Measurements from ENCODE around the gene SPTLC3. TPM values are rescaled to one million over a fixed set of nuclear protein-coding genes. Genes with fewer than 3 reads are reported as not detected.

Gene SPTLC3
- total RNA-seq, 4 donors from 2014 or later, result 15.9 to 21.9 (median 18.7) TPM

DNA sequence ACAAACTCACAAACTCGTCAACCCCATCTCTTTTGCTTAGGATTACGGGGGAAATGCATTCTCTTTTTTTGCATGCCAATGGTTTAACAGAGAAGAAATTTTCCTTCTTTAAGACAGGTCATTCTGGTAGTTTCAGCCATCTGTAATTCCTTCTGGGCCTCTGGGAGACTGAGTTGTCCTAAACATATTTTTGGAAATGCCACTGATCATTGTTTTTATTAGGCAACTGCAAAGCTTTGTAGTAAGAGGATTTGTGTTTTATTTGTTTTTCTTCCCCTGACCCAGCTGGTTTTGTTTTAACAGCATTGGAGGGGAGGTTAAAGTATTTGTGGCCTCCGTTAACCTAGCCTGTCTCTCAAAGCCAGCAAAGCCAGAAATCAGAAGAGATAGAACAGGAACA, 139.2 kb downstream of the SPTLC3 start:
- no peaks in the 10 kb centered on the region for H3K36me3 ChIP-seq
- no peak overlapping the region for H3K27ac ChIP-seq
- DNase-seq, result no peak
- H3K9me3 ChIP-seq, result no peaks in the 10 kb centered on the region
- no peaks in the 10 kb centered on the region for H3K4me1 ChIP-seq
- TF ChIP-seq CTCF (IDR thresholded peaks at IDR 0.05) (no peak), POLR2A (IDR thresholded peaks at IDR 0.05) (no peak)
- H3K27me3 ChIP-seq, result no peaks in the 10 kb centered on the region
- no peak overlapping the region for H3K4me3 ChIP-seq

GRCh38 chr20:13148402-13148801, 139.6 kb downstream of the SPTLC3 start:
- TF ChIP-seq POLR2A (IDR thresholded peaks at IDR 0.05), result no peak
- TF ChIP-seq CTCF (IDR thresholded peaks at IDR 0.05), result no peak

GRCh38 chr20:13148961-13149360, 140.2 kb downstream of the SPTLC3 start:
- H3K27me3 ChIP-seq, result no peaks in the 10 kb centered on the region
- no peak for DNase-seq
- H3K36me3 ChIP-seq, result peaks cover 0 to 4% (median 0%) of the 10 kb centered on the region in 3 donors
- no peak overlapping the region for H3K27ac ChIP-seq
- H3K4me1 ChIP-seq, result no peaks in the 10 kb centered on the region
- no peak overlapping the region for H3K4me3 ChIP-seq
- no peaks in the 10 kb centered on the region for H3K9me3 ChIP-seq
- TF ChIP-seq CTCF (IDR thresholded peaks at IDR 0.05) (no peak), POLR2A (IDR thresholded peaks at IDR 0.05) (no peak)

More at GRCh38 chr20:13148402-13148801, 139.6 kb downstream of the SPTLC3 start:
- Histone ChIP-seq H3K36me3 (no peaks in the 10 kb centered on the region), H3K4me1 (no peaks in the 10 kb centered on the region), H3K4me3 (no peak overlapping the region), H3K9me3 (no peaks in the 10 kb centered on the region), H3K27ac (no peak overlapping the region), H3K27me3 (no peaks in the 10 kb centered on the region)
- DNase-seq, result no peak

DNA sequence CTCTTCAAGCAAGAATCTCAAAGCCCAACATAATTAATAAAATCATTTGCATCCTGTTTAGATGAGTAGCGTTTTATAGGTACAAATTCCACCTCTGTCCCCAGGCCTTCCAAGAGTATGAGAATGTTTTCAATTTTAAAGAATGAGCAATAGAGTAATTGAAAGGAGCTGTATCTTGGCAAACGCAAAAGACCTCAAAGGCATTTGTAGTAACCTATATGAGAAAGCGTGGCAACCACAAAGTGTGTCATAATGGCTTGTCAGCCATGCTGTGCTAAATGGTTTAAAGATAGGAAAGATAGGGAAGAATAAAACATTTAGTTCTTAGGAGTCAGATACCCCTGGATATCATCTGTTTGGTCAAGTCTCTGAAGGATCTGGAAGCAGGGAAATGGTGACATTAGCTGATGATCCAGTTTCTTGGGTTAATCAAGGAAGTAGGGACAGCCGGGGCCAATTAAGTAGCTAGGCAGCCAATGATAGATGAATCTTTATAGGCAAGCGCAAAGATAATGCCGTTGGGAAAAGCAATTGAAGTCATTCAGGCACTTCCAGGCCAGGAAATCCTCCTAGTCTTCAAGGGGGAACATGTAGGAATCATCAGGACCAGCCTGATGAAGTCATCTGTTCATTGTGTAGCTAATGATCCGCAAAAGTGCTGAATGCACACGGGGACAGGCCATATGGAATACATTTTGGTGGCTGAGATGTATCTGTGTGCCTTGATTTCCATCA, 140.8 kb downstream of the SPTLC3 start:
- Histone ChIP-seq H3K4me3 (no peak overlapping the region), H3K4me1 (no peaks in the 10 kb centered on the region), H3K36me3 (peaks cover 0 to 9% (median 0%) of the 10 kb centered on the region in 3 donors), H3K27ac (no peak overlapping the region), H3K27me3 (no peaks in the 10 kb centered on the region), H3K9me3 (no peaks in the 10 kb centered on the region)
- TF ChIP-seq CTCF (IDR thresholded peaks at IDR 0.05) (no peak), POLR2A (IDR thresholded peaks at IDR 0.05) (no peak)
- DNase-seq, result no peak

DNA sequence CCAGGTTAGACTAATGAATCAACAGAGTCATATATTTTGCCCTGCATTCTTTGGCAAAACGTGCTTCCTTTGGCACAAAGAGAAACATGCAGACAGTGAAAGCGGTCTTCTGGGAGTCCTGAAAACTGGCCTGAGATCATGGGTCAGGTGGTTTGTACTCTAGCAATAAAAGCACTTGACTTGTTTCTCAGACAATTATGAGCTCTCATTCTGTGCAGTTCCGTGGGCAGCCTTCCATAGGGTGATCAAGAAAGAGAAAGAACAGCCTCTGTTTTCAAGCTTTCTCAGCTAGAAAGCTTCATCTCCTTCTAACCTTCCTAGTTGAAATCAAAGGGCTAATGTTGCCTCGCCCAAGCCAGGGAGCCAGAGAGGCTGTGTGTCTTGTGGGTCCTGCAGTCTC, 149.6 kb downstream of the SPTLC3 start:
- H3K27ac ChIP-seq, result no peak overlapping the region
- no peak for TF ChIP-seq POLR2A (IDR thresholded peaks at IDR 0.05)
- no peak for TF ChIP-seq CTCF (IDR thresholded peaks at IDR 0.05)
- peaks cover 0 to 19% (median 0%) of the 10 kb centered on the region in 3 donors for H3K36me3 ChIP-seq
- H3K4me1 ChIP-seq, result no peaks in the 10 kb centered on the region
- H3K27me3 ChIP-seq, result no peaks in the 10 kb centered on the region
- DNase-seq, result no peak
- H3K4me3 ChIP-seq, result no peak overlapping the region
- H3K9me3 ChIP-seq, result no peaks in the 10 kb centered on the region

Data from Peyer's patch (tissue), 4 donors.